Measurements from ENCODE around the gene RPL23. TPM values are rescaled to one million over a fixed set of nuclear protein-coding genes. Genes with fewer than 3 reads are reported as not detected.
A peak's percentile ranks its signal among the peaks of the same experiment; 100 is the strongest.

The RPL23 gene
- total RNA-seq, 1 donor from 2014 or later = 1,142 TPM

DNA sequence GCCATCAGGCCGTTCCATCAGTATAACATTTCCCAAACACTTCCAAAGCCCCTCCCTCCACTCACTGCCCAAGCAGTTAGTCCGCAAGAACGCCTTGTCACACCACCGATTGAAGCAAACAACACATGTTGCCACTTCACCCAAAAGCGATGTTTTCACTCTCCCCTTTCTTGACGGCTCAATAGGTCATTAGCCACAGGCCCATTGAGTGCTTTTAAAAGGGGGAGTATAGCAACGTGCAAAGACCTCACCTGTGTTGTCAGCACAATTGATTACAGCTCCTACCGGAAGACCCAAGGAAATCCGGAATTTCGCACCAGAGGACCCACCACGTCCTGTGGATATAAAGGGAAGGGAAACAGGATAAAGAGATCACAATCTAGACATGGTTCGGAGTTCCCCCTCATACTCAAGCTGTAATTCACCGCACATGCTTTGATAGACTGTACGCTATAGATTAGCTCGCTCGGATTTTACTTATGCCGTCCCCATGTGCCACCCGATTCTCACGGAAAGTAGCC, 690 bp downstream of the RPL23 start:
- peak overlapping the region; percentile 97 for H3K27ac ChIP-seq
- H3K4me1 ChIP-seq = peaks cover 21% of the 10 kb centered on the region
- TF ChIP-seq CTCF (IDR thresholded peaks at IDR 0.05) = no peak
- intact Hi-C loops (cut with DNase I) = no loop called here
- H3K27me3 ChIP-seq = no peaks in the 10 kb centered on the region
- ATAC-seq = peak; percentile 6
- H3K4me3 ChIP-seq = peak overlapping the region; percentile 61
- H3K36me3 ChIP-seq = peaks cover 48% of the 10 kb centered on the region
- no peaks in the 10 kb centered on the region for H3K9me3 ChIP-seq
- DNase-seq = no peak

DNA sequence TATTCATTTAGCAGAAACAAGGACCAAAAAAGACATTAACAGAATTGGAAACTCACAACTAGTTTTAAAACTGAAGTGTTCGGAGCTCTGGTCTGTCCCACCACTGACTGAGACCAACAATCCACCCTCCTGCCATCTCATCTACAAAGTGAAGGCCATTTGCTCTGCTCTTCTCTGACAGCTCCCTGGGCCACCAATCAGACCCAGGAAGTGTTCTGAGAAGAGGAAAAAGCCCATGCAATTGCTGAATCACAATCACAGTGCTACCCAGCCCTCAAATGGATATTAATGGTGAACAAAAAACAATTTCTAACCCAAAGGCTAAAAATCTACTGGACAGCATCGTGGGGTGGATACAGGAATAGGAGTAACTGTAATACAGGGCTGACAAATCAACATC, 2.1 kb downstream of the RPL23 start:
- Histone ChIP-seq H3K4me3 (peak overlapping the region; percentile 61), H3K27ac (no peak overlapping the region), H3K27me3 (no peaks in the 10 kb centered on the region), H3K4me1 (peaks cover 21% of the 10 kb centered on the region), H3K36me3 (peaks cover 59% of the 10 kb centered on the region), H3K9me3 (no peaks in the 10 kb centered on the region)
- ATAC-seq = no peak
- no peak for TF ChIP-seq CTCF (IDR thresholded peaks at IDR 0.05)
- intact Hi-C loops (cut with DNase I) = no loop called here
- no peak for DNase-seq

DNA sequence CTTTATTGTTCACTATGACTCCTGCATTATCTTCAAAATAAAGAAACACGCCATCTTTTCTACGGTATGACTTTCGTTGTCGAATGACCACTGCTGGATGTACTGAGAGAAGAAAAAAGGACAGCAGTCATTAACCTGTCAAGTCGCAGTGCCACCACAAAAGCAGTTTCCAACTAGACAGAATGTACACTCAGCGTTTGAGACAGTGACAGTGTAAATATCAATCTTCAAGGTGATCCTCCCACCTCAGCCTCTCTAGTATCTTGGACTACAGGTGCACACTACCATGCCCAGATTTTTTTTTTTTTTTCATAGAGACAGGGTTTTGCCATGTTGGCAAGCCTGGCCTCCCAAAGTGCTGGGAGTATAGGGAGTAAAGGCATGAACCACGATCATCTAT, 3.1 kb downstream of the RPL23 start:
- Histone ChIP-seq H3K36me3 (peaks cover 61% of the 10 kb centered on the region), H3K4me3 (no peak overlapping the region), H3K4me1 (peaks cover 21% of the 10 kb centered on the region), H3K27ac (no peak overlapping the region), H3K9me3 (no peaks in the 10 kb centered on the region), H3K27me3 (no peaks in the 10 kb centered on the region)
- no peak for DNase-seq
- intact Hi-C loops (cut with DNase I) = no loop called here
- ATAC-seq = no peak
- TF ChIP-seq CTCF (IDR thresholded peaks at IDR 0.05) = no peak

- Histone ChIP-seq H3K4me1 (peaks cover 21% of the 10 kb centered on the region), H3K9me3 (no peaks in the 10 kb centered on the region), H3K27me3 (no peaks in the 10 kb centered on the region), H3K4me3 (no peak overlapping the region), H3K27ac (no peak overlapping the region), H3K36me3 (peaks cover 61% of the 10 kb centered on the region)
- DNase-seq (no peak), ATAC-seq (no peak)
- TF ChIP-seq CTCF (IDR thresholded peaks at IDR 0.05) = no peak
- intact Hi-C loops (cut with DNase I) = no loop called here
Observed at GRCh38 chr17:38848939-38849605, 4.4 kb downstream of the RPL23 start.

- no peak overlapping the region for H3K27ac ChIP-seq
- no peak for ATAC-seq
- no peaks in the 10 kb centered on the region for H3K27me3 ChIP-seq
- no peak for TF ChIP-seq CTCF (IDR thresholded peaks at IDR 0.05)
- intact Hi-C loops (cut with DNase I) = no loop called here
- H3K4me1 ChIP-seq = peaks cover 21% of the 10 kb centered on the region
- no peak overlapping the region for H3K4me3 ChIP-seq
- H3K9me3 ChIP-seq = no peaks in the 10 kb centered on the region
- peaks cover 61% of the 10 kb centered on the region for H3K36me3 ChIP-seq
- no peak for DNase-seq
Observed at GRCh38 chr17:38848557-38848891, 5.0 kb downstream of the RPL23 start.

All from upper lobe of right lung (tissue), 1 donor.